ENCODE measurements around the gene SNAI3.

Gene SNAI3

DNA sequence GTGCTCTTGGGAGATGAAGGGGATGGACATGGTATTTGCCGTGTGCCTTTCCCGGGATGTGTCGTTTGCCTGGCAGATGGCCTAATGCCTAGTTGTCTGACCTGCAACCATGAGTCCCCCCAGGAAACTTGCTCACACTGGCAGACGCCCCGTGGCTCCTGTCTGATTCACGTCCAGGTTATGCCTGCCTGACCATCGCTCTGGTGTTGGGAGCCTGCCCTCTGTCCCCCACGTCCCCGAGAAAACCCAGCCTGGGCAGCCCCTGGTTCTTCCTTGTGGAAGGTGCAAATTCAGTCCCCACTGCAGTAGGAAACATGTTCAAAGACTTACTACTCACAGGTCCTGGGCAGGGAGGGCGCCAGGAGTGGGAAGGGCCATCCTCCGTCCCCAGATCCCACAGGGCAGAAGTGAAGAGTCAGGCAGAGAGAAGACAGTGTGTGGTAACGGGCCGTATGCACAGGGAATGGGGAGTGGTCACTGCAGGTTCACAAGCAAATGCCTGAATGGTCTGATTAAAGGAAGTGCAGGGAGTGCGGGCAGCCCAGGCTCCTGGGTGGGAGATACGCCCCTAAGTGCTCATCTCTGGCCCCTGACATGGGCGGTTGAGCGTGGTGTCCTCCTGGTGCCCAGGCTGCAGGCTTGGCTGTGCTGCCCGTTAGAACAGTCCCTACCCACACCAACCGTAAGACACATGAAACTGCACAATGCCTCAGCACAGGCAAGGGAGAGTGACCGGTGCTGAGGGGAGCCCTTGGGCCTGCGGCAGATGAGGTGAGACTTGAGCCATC, 4.2 kb upstream of the SNAI3 start:
- no peaks in the 10 kb centered on the region for H3K9me2 ChIP-seq (replicated peaks; ENCODE audit: low read depth, low read length)
- H3K27me3 ChIP-seq (ENCODE audit: insufficient read depth, low read length, poor library complexity, severe bottlenecking): no peaks in the 10 kb centered on the region
- TF ChIP-seq EZH2phosphoT487 (IDR thresholded peaks at IDR 0.05; ENCODE audit: borderline replicate concordance): no peak
- TF ChIP-seq, protein P1, sequence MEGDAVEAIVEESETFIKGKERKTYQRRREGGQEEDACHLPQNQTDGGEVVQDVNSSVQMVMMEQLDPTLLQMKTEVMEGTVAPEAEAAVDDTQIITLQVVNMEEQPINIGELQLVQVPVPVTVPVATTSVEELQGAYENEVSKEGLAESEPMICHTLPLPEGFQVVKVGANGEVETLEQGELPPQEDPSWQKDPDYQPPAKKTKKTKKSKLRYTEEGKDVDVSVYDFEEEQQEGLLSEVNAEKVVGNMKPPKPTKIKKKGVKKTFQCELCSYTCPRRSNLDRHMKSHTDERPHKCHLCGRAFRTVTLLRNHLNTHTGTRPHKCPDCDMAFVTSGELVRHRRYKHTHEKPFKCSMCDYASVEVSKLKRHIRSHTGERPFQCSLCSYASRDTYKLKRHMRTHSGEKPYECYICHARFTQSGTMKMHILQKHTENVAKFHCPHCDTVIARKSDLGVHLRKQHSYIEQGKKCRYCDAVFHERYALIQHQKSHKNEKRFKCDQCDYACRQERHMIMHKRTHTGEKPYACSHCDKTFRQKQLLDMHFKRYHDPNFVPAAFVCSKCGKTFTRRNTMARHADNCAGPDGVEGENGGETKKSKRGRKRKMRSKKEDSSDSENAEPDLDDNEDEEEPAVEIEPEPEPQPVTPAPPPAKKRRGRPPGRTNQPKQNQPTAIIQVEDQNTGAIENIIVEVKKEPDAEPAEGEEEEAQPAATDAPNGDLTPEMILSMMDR (conservative IDR thresholded peaks at IDR 0.05; ENCODE audit: low read length): no peak
- no peaks in the 10 kb centered on the region for H3K9me3 ChIP-seq (ENCODE audit: insufficient read depth, low read depth, low read length)
- H3K4me2 ChIP-seq (ENCODE audit: low read depth, low read length, poor library complexity, severe bottlenecking): no peak overlapping the region
- H3K36me3 ChIP-seq (ENCODE audit: insufficient read depth, low read length): no peaks in the 10 kb centered on the region
- no peak overlapping the region for H3K9ac ChIP-seq (ENCODE audit: low read depth, low read length, poor library complexity, severe bottlenecking)
- H3K4me3 ChIP-seq (ENCODE audit: low read length, poor library complexity, severe bottlenecking): no peak overlapping the region
- H3K4me1 ChIP-seq (ENCODE audit: insufficient read depth, low read length, poor library complexity, severe bottlenecking): peaks cover 3% of the 10 kb centered on the region
- H3K79me2 ChIP-seq (ENCODE audit: insufficient read depth, low read length): no peaks in the 10 kb centered on the region
- no peaks in the 10 kb centered on the region for H4K20me1 ChIP-seq (ENCODE audit: insufficient read depth, low read length, poor library complexity, severe bottlenecking)
- H2AFZ ChIP-seq (ENCODE audit: low read length): no peak overlapping the region
- no peaks in the 10 kb centered on the region for H3F3A ChIP-seq (ENCODE audit: low read depth)

GRCh38 chr16:88688013-88688778, 1.9 kb upstream of the SNAI3 start:
- H3K9me3 ChIP-seq (ENCODE audit: insufficient read depth, low read depth, low read length): no peaks in the 10 kb centered on the region
- H3K36me3 ChIP-seq (ENCODE audit: insufficient read depth, low read length): no peaks in the 10 kb centered on the region
- no peak overlapping the region for H3K9ac ChIP-seq (ENCODE audit: low read depth, low read length, poor library complexity, severe bottlenecking)
- no peak overlapping the region for H3K4me2 ChIP-seq (ENCODE audit: low read depth, low read length, poor library complexity, severe bottlenecking)
- H3K79me2 ChIP-seq (ENCODE audit: insufficient read depth, low read length): no peaks in the 10 kb centered on the region
- no peaks in the 10 kb centered on the region for H3F3A ChIP-seq (ENCODE audit: low read depth)
- H2AFZ ChIP-seq (ENCODE audit: low read length): no peak overlapping the region
- H3K4me1 ChIP-seq (ENCODE audit: insufficient read depth, low read length, poor library complexity, severe bottlenecking): peaks cover 6% of the 10 kb centered on the region
- H3K9me2 ChIP-seq (replicated peaks; ENCODE audit: low read depth, low read length): no peaks in the 10 kb centered on the region
- H3K27me3 ChIP-seq (ENCODE audit: insufficient read depth, low read length, poor library complexity, severe bottlenecking): no peaks in the 10 kb centered on the region
- TF ChIP-seq, protein P1 (conservative IDR thresholded peaks at IDR 0.05; ENCODE audit: low read length): no peak
- no peak for TF ChIP-seq EZH2phosphoT487 (IDR thresholded peaks at IDR 0.05; ENCODE audit: borderline replicate concordance)
- H4K20me1 ChIP-seq (ENCODE audit: insufficient read depth, low read length, poor library complexity, severe bottlenecking): no peaks in the 10 kb centered on the region
- H3K4me3 ChIP-seq (ENCODE audit: low read length, poor library complexity, severe bottlenecking): no peak overlapping the region

DNA sequence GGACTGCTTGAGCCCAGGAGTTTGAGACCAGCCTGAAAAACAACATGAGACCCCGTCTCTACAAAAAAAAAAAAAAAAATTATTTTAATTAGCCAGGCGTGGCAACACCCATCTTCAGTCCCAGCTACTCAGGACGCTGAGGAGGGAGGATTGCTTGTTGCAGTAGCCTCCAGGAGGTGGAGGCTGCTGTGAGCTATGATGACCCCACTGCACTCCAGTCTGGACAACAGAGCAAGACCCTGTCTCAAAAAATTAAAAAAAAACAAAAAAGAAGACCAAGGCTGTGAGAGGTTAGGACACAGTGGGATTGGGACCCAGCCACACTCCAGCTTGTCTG, 1.3 kb upstream of the SNAI3 start:
- H3K9me3 ChIP-seq (ENCODE audit: insufficient read depth, low read depth, low read length): no peaks in the 10 kb centered on the region
- H3K27me3 ChIP-seq (ENCODE audit: insufficient read depth, low read length, poor library complexity, severe bottlenecking): no peaks in the 10 kb centered on the region
- H3K36me3 ChIP-seq (ENCODE audit: insufficient read depth, low read length): no peaks in the 10 kb centered on the region
- no peaks in the 10 kb centered on the region for H3K79me2 ChIP-seq (ENCODE audit: insufficient read depth, low read length)
- no peaks in the 10 kb centered on the region for H4K20me1 ChIP-seq (ENCODE audit: insufficient read depth, low read length, poor library complexity, severe bottlenecking)
- no peak overlapping the region for H2AFZ ChIP-seq (ENCODE audit: low read length)
- no peak overlapping the region for H3K4me2 ChIP-seq (ENCODE audit: low read depth, low read length, poor library complexity, severe bottlenecking)
- TF ChIP-seq, protein P1 (conservative IDR thresholded peaks at IDR 0.05; ENCODE audit: low read length): no peak
- TF ChIP-seq EZH2phosphoT487 (IDR thresholded peaks at IDR 0.05; ENCODE audit: borderline replicate concordance): no peak
- no peaks in the 10 kb centered on the region for H3F3A ChIP-seq (ENCODE audit: low read depth)
- no peaks in the 10 kb centered on the region for H3K9me2 ChIP-seq (replicated peaks; ENCODE audit: low read depth, low read length)
- no peak overlapping the region for H3K9ac ChIP-seq (ENCODE audit: low read depth, low read length, poor library complexity, severe bottlenecking)
- peaks cover 6% of the 10 kb centered on the region for H3K4me1 ChIP-seq (ENCODE audit: insufficient read depth, low read length, poor library complexity, severe bottlenecking)
- H3K4me3 ChIP-seq (ENCODE audit: low read length, poor library complexity, severe bottlenecking): no peak overlapping the region
